ENCODE data around the gene TAB3.

DNA sequence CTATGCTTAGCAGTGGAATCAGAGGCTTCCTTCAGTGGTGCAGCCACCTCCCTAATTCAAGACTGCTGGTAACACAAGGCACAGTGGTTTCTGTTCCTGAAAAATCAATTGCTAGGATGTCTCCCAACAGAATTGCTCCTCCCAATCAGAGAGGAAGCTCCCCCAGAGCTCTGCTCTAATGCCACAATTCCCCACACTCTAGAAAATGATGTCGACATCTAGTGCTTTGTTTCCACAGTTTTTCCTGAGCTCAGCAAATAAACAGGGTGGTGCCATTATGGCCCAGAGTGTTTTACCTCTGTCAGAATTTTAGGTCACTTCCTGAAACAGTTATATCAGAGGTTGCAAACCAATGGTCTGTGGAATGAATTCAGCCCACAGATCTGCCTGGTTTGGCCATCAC lies 24.7 kb downstream of the TAB3 start:
- TF ChIP-seq CTCF (IDR thresholded peaks at IDR 0.05) = no peak
- no peak for TF ChIP-seq ZFX (IDR thresholded peaks at IDR 0.05; ENCODE audit: borderline replicate concordance)
